Measurements from ENCODE around the gene ARHGEF28.

DNA sequence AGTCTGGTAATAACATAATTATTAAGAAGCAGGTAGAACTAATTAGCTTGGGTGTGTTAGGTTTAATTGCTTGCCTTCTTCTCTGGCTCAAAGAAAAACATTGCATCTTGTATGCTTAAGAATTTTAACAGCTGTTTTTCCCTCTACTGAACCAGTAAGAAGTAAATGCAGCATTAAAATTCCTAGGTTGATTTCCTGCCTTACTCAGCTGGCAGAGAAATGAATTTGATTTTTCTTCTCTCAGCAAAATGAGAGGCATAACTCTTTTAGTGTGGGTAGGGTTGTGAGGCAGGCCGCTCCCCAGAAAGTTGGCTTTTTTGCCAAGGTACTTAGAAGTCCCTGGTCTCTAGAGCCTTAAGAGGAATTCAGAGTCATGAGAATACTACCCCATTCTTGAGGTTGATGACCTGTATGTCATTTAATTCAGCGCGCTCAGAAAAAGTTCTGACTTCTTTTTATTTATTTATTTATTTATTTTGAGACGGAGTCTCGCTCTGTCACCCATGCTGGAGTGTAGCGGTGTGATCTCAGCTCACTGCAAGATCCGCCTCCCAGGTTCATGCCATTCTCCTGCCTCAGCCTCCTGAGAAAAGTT, 302.6 kb downstream of the ARHGEF28 start:
- no peak for TF ChIP-seq RAD21 (IDR thresholded peaks at IDR 0.05; ENCODE audit: low read depth)
- no peak for TF ChIP-seq MAX (IDR thresholded peaks at IDR 0.05)
- TF ChIP-seq CTCF (IDR thresholded peaks at IDR 0.05 in 2 of 3, conservative IDR thresholded peaks at IDR 0.05 in 1 of 3; ENCODE audit: borderline replicate concordance in 1 of 3, insufficient read depth in 1 of 3, low read depth in 2 of 3, low read length in 2 of 3): no peak
- no peak for TF ChIP-seq SRF (IDR thresholded peaks at IDR 0.05; ENCODE audit: low read depth)
- TF ChIP-seq JUND (IDR thresholded peaks at IDR 0.05): no peak
- TF ChIP-seq, protein P1, sequence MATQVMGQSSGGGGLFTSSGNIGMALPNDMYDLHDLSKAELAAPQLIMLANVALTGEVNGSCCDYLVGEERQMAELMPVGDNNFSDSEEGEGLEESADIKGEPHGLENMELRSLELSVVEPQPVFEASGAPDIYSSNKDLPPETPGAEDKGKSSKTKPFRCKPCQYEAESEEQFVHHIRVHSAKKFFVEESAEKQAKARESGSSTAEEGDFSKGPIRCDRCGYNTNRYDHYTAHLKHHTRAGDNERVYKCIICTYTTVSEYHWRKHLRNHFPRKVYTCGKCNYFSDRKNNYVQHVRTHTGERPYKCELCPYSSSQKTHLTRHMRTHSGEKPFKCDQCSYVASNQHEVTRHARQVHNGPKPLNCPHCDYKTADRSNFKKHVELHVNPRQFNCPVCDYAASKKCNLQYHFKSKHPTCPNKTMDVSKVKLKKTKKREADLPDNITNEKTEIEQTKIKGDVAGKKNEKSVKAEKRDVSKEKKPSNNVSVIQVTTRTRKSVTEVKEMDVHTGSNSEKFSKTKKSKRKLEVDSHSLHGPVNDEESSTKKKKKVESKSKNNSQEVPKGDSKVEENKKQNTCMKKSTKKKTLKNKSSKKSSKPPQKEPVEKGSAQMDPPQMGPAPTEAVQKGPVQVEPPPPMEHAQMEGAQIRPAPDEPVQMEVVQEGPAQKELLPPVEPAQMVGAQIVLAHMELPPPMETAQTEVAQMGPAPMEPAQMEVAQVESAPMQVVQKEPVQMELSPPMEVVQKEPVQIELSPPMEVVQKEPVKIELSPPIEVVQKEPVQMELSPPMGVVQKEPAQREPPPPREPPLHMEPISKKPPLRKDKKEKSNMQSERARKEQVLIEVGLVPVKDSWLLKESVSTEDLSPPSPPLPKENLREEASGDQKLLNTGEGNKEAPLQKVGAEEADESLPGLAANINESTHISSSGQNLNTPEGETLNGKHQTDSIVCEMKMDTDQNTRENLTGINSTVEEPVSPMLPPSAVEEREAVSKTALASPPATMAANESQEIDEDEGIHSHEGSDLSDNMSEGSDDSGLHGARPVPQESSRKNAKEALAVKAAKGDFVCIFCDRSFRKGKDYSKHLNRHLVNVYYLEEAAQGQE (IDR thresholded peaks at IDR 0.05; ENCODE audit: low read depth): no peak
- TF ChIP-seq CBX3 (IDR thresholded peaks at IDR 0.05; ENCODE audit: low read depth): no peak
